OCI-LY7 (cell line): ENCODE measurements around the gene PPP1R9B. TPM values are rescaled to one million over a fixed set of nuclear protein-coding genes. Genes with fewer than 3 reads are reported as not detected.

Experiments used
- BruUV-seq: library from RNA; stranded (reverse); fragments of 400-500 nt; replicated peaks from 2 replicates; lab custom pipeline; 2021; lab: Mats Ljungman, UMichigan
- CTCF ChIA-PET: fragments of 300-600 bp; sonication (Branson Sonifier 250); formaldehyde crosslinking; loops from one replicate; lab custom pipeline; 2022; ENCODE audit warnings: antibody characterized with exemption; ENCODE audit not compliant: unreplicated experiment; lab: Charles Lee
- POLR2A ChIA-PET: fragments of 300-600 bp; sonication (Branson Sonifier 250); formaldehyde crosslinking; loops from one replicate; lab custom pipeline; 2022; ENCODE audit warnings: antibody characterized with exemption; lab: Charles Lee
- DNase-seq: peaks from one replicate; pipeline ENCODE4 v3.0.0-alpha.2; 2015; ENCODE audit warnings: low spot score
- H2AFZ ChIP-seq: fragments of 200-600 bp; sonication (generic), shearing (Covaris generic); 2 replicates; pipeline ENCODE4 v1.6.1; 2014; ENCODE audit warnings: mild to moderate bottlenecking, antibody characterized with exemption, low read length, moderate library complexity
- H3K27ac ChIP-seq: fragments of 200-600 bp; sonication (generic); 2 replicates; pipeline ENCODE4 v1.5.1; 2014; ENCODE audit warnings: mixed run types, low read depth, mild to moderate bottlenecking, moderate library complexity, low read length, inconsistent platforms; ENCODE audit not compliant: poor library complexity, severe bottlenecking
- H3K36me3 ChIP-seq: fragments of 200-600 bp; sonication (generic); 2 replicates; pipeline ENCODE4 v1.6.1; 2014; ENCODE audit warnings: mild to moderate bottlenecking, antibody characterized with exemption, low read length, moderate library complexity, mixed read lengths; ENCODE audit not compliant: insufficient read depth
- H3K4me1 ChIP-seq: fragments of 200-600 bp; sonication (generic); 2 replicates; pipeline ENCODE4 v1.5.1; 2014; ENCODE audit warnings: mild to moderate bottlenecking, low read length; ENCODE audit not compliant: insufficient read depth, poor library complexity, severe bottlenecking
- H3K4me2 ChIP-seq: fragments of 200-600 bp; sonication (generic); 2 replicates; pipeline ENCODE4 v1.6.1; 2014; ENCODE audit warnings: mild to moderate bottlenecking, low read length
- H3K4me3 ChIP-seq: fragments of 200-600 bp; sonication (generic); 2 replicates; pipeline ENCODE4 v1.5.1; 2014; ENCODE audit warnings: mild to moderate bottlenecking, low read depth, low read length; ENCODE audit not compliant: poor library complexity, severe bottlenecking
- H3K79me2 ChIP-seq: fragments of 200-600 bp; sonication (generic); 2 replicates; pipeline ENCODE4 v1.6.1; 2016; ENCODE audit warnings: low read depth, mild to moderate bottlenecking, low read length, moderate library complexity, mixed read lengths; ENCODE audit not compliant: insufficient read depth
- H3K9me2 ChIP-seq: fragments of 200-600 bp; sonication (generic); 2 replicates; pipeline ENCODE4 v1.6.1; 2016; ENCODE audit warnings: mild to moderate bottlenecking, low read length, mixed read lengths; ENCODE audit not compliant: insufficient read depth
- H3K9me3 ChIP-seq: fragments of 200-600 bp; sonication (generic); 2 replicates; pipeline ENCODE4 v1.6.1; 2014; ENCODE audit warnings: mild to moderate bottlenecking, mixed run types, low read length, mixed read lengths
- H4K20me1 ChIP-seq: fragments of 200-600 bp; sonication (generic); 2 replicates; pipeline ENCODE4 v1.6.1; 2014; ENCODE audit warnings: mild to moderate bottlenecking, antibody characterized with exemption, low read length, moderate library complexity, mixed read lengths; ENCODE audit not compliant: insufficient read depth
- CTCF ChIP-seq: fragments of 200-600 bp; sonication (generic); conservative IDR thresholded peaks from 2 replicates; pipeline ENCODE4 v1.5.1; 2014; ENCODE audit warnings: mild to moderate bottlenecking, antibody characterized with exemption, low read length, moderate library complexity, mixed read lengths
- EZH2phosphoT487 ChIP-seq: fragments of 200-600 bp; sonication (generic); IDR thresholded peaks from 2 replicates; pipeline ENCODE4 v1.6.1; 2018; ENCODE audit warnings: low read depth, borderline replicate concordance, mild to moderate bottlenecking, mixed run types, antibody characterized with exemption, low read length, moderate library complexity, mixed read lengths
- intact Hi-C: fragments of 100-400 bp; cut with micrococcal nuclease; formaldehyde crosslinking; loops from one replicate; pipeline ENCODE4 v1.10.0; 2022; ENCODE audit not compliant: unreplicated experiment
- total RNA-seq, 2 experiments: library from RNA; depleted of rRNA in 1 of 2; stranded (reverse); fragments of >200 nt in 1 of 2; shearing (Covaris generic) in 1 of 2; gene quantifications; 2 replicates each; pipeline ENCODE4 v1.2.3, GENCODE V29; 2014 to 2022

The PPP1R9B gene
- total RNA-seq, 2 experiments from 2014 or later, result 45.3 to 87.0 TPM

- BruUV-seq, result no TSS peak
- Histone ChIP-seq H3K4me3 (peak overlapping the region; percentile 89), H3K4me1 (peaks cover 41% of the 10 kb centered on the region), H2AFZ (no peak overlapping the region), H3K79me2 (peaks cover 55% of the 10 kb centered on the region), H3K36me3 (peaks cover 83% of the 10 kb centered on the region), H3K9me3 (no peaks in the 10 kb centered on the region), H3K4me2 (peak overlapping the region; percentile 95), H3K27ac (no peak overlapping the region), H3K9me2 (no peaks in the 10 kb centered on the region), H4K20me1 (peaks cover 22% of the 10 kb centered on the region)
- intact Hi-C loops, result no loop called here
- TF ChIP-seq CTCF, result no peak
- no peak for TF ChIP-seq EZH2phosphoT487
- POLR2A ChIA-PET, result interaction anchor here (0.9 kb wide), 1 partner anchor 15 kb away, joined by 3 read pairs; no protein-coding TSS in a partner anchor
- CTCF ChIA-PET, result interaction anchor here (1.0 to 1.1 kb wide), 2 partner anchors 9 to 52 kb away, joined by 3 read pairs; no protein-coding TSS in a partner anchor
- DNase-seq, result no peak
Measured at GRCh38 chr17:50145532-50146229, 4.8 kb downstream of the PPP1R9B start.

DNA sequence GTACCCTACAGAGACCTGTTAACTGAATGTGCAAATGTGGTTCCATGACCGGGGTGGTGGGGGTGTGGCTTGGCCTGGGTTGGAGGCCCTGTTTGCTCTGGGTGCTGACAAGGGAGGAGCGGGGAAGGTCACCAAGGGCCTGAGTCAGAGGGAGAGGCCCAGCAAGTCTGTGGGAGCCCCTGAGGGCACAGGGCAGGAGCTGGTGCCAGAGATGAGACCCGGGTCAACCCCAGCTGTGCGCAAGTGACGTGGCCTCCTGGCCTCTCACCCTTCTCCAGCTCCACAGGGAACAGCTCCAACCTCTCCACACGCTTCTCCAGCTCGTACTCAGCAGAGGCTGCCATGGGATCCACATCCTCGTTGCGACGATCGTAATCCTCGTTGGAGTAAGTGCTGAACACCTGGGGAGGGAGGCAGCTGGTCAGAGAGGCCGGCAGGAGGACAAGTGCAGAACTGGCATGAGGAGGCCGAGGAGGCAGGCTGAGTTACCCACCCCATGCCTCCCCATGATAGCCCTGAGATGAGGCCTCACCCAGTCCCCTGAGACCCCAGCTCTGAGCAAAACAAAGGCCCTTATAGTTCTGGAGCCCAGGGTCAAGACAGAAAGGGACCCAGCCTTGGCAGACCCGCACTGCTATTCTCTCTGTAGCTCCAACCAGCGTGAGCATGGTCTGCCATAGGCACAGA lies 5.5 kb downstream of the PPP1R9B start:
- no peak overlapping the region for H3K4me3 ChIP-seq
- H3K27ac ChIP-seq, result no peak overlapping the region
- POLR2A ChIA-PET, result no interaction called here
- no TSS peak for BruUV-seq
- no peak for TF ChIP-seq CTCF
- TF ChIP-seq EZH2phosphoT487, result no peak
- peaks cover 90% of the 10 kb centered on the region for H3K36me3 ChIP-seq
- H3K9me2 ChIP-seq, result no peaks in the 10 kb centered on the region
- intact Hi-C loops, result no loop called here
- H3K79me2 ChIP-seq, result peaks cover 50% of the 10 kb centered on the region
- no peak overlapping the region for H2AFZ ChIP-seq
- H3K9me3 ChIP-seq, result no peaks in the 10 kb centered on the region
- peak overlapping the region; percentile 95 for H3K4me2 ChIP-seq
- peaks cover 22% of the 10 kb centered on the region for H4K20me1 ChIP-seq
- CTCF ChIA-PET, result no interaction called here
- peaks cover 48% of the 10 kb centered on the region for H3K4me1 ChIP-seq
- DNase-seq, result no peak
